ENCODE data around the gene EPS8L3. TPM values are rescaled to one million over a fixed set of nuclear protein-coding genes. Genes with fewer than 3 reads are reported as not detected.

Gene EPS8L3
- total RNA-seq, 1 donor: not detected

DNA sequence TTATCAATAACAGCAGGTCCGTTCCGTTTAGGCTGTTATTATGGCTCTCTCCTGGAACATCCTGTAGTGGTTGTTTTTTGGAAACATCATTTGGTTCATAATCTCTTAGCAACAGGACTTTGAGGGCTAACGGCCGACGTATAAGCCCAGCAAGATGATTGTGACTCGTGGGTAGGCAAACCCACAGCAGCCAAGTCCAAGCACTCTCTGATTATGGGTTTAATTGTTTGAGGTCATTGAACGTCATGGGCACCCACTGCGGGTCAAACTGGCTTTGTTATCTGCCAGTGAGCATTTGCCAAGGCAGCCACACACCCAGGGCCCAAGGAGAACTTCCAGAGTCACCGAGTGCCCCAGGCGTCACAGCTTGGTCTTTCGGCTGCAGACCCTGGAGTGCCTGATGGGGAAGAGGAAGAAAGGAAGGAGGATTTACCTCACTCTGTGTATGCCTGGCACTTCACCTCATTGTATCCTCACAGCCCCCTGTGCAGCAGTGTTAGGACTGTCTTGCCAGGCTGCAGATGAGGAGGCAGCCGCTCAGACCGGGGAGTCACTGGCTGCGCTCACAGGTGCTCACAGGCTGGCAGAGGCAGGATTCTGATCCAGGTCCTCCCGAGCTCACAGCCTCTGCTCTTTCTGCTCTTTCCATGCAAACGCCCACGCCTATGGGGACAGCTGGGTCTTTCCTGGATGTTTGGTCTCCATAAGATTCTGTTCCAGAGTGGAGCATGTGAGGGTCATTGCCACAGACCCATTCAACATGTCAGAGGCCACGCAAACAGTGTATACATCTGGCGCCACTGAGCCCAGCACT lies 30.8 kb upstream of the EPS8L3 start:
- DNase-seq (ENCODE audit: low read depth in 2 of 3, low spot score in 2 of 3): peak in 2 of 3 donors; percentile 66 to 74

DNA sequence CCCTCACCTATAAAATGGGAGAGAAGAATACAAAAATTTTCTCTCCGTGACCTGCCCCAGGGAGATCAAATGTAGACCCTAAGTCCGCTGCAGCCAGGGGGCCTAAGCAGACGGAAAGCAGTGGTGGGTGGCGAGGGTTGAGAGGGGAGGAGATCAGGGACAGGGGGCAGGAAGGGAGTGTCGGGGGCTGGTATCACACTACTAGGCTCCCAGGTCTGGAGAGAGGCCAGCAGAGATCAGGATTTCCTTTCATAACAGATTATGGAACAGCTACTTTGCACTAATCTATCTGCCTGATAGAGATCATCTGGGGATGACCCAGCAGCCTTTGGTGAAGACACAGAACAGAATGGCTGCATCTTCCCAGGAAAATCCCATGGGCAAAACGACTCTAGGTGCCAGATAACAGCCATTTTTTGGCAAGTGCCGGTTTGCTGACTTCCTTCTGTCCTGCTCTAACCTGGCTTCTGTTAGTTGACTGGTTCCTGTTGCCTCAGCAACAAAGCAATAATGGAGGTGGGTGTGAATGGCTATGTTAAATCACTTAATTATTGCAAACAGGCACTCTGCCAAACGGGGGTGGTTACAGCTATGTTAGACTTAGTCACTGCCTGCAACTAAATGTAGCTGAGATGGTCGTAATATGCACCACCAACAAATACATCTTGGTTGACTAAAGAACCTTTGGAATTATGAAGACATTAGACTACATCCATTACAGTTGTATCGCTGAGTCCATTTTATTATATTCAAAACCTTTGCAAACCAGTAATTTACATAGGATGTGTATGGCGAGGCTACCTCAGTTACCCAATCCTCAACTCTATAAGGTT lies 30.0 kb upstream of the EPS8L3 start:
- DNase-seq (ENCODE audit: low read depth in 2 of 3, low spot score in 2 of 3): peak in 2 of 3 donors; percentile 92 to 96

DNA sequence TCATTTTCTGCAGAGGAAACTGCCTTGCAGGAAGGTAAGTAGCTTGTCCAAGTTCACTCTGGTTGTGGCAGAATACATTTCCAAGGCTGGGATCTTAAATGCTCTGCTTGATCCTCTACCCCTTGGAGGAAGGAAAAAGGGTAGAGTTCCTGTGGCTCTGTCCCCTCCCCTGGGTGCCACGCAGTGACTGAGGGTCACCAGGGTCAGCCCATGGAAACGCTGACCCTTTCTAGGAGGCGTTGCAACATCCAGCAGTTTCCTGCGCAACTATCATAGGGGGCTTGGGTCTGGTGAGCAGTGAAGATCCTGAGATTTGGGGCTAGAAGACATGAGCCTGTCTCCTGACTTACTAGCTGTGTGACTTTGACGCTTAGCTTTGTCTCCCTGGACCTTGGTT lies 29.4 kb upstream of the EPS8L3 start:
- no peak for DNase-seq (ENCODE audit: low read depth in 2 of 3, low spot score in 2 of 3)

DNA sequence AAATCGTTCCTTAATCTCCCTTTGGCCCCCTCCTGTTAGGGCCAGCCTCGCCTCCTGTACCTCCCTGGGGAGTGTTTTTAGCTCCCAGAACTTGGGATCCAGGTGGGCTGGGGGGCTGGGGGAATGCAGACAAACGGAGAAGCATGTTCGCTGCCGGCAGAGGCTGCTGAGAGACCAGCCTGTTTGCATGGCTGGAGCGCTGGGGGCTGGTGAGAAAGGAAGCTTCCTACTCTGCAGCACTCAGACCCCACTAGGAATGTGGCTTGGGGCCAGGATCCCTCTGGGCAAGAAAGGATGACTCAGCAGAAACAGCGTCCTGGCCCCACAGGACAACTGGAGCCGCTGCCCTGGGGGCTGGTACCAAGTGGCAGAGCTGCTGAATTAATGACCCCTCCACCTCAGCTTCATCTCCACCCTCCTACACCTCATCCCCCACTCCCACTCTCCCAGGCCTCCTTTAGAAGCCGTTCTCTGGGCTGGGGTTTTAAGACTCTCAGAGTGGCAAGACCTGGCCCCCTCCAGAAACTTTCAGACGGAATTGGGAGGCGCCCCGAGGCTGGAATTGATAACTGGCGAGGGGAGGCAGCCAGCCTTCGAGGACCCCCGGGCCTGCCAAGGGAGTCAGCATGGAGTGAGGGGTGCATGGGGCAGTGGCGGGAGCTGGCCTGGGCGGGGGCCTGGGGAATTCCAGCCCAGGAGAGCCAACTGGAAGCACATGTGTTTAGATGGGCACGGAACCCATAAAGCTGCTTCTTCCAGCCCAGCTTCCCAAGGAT lies 28.5 kb upstream of the EPS8L3 start:
- peak in 2 of 3 donors; percentile 56 to 57 for DNase-seq (ENCODE audit: low read depth in 2 of 3, low spot score in 2 of 3)

DNA sequence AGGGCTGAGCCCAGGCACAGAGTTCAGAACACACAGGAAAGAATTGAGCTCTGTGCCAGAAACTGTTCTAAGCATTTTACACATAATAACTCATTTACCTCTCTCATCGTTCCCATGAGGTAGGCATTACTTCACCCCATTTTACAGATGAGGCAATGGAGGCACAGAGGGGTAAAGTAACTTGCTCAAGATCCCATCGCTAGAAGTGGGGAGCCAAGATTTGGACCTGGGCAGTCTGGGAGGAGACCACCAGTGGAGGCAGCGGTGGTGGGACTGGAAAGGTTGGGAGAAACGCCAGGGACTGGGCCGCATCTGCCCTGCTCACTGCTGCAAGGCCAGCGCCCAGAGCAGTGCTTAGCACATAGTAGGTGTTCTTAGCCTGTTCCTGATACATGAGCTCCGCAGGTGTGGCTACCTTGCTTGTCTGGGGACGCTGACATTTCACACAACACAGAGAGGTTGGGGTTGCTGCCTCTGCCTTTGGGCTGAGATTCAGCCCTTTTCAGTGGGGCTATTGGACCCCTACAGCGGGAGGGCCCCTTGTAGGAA lies 27.8 kb upstream of the EPS8L3 start:
- no peak for DNase-seq (ENCODE audit: low read depth in 2 of 3, low spot score in 2 of 3)

DNA sequence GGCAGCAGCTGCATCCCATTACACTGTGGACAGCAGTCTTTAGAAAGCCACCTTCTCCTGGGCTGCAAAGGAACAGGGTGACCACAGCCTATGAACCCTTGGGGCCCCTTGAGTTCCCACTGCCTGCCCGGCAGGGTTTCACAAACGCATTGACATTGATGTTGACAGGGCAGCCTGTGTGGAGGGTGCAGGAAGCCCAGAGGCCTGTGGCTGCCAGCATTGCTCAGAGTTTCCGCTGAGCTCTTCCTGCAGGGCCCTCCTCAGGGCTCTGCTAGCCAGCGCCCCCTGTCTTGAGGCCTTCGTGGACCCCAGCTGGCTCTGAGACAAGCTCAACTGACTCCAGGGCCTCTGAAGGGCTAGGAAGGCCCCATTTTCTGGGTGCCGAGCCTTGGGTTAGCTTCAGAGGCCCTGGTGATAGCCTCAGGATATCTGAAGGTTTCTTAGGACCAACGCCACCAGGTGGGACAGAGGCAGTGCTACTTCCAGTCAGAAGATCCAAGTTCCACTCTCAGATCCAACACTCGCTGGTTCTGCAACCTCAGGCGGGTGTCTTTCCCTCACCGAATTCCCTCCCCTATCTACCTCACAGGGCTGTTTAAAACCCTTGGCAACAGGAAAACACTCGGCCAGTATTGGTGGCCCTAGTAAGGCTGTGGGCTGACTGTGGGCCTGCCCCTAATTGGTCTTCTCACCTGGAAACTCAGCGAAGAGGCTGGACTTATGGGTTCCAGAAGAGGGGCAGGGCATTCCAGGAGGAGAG lies 27.2 kb upstream of the EPS8L3 start:
- DNase-seq (ENCODE audit: low read depth in 2 of 3, low spot score in 2 of 3): peak in 2 of 3 donors; percentile 95 to 98

DNA sequence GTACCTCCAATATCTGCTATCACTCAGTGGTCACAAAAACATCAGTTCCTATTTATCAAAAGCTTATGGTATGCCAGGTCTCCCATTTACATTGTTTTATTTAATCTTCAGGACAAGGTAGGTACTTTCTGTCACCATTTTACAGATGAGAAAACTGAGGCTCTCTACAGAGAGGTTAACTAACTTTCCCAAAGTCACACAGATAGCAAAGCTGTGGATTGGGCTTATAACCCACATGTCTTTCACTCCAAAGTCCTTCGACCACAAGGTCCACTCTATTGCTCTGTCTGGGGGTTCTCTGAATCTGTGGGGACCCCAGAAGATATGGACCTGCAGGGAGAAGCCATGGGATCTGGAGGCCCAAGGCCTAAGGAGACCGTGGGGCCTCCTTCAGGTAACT lies 26.6 kb upstream of the EPS8L3 start:
- no peak for DNase-seq (ENCODE audit: low read depth in 2 of 3, low spot score in 2 of 3)

DNA sequence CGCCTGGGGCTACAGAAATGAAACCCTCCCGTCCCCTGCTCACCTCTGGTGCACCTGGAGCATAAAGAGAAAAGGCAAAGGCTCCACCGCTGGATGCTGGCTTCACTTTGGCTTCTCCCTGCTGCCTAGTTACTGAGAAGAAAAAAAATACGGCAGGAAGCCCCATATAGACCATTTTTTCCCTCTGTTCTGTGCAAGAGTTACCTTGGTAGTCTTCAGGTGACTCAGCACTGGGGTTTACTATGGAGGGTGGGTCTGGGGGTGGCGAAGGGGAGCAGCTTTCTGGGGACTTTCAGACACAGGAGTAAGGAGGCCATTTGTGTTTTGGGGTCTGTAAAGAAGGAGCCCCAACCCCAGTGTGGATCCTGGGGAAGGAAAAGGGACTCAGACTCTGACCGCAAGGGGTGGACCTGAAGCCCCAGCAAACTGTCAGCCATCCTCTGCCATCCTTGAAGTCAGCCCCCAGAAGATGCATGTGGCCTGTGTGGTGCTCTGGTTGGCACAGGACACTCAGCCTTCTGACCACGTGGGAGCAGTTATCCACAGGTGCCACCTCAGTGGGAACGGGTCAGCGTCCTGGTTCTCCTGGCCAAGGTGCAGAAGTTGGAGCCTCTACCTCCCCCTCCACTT lies 25.9 kb upstream of the EPS8L3 start:
- DNase-seq (ENCODE audit: low read depth in 2 of 3, low spot score in 2 of 3): no peak

DNA sequence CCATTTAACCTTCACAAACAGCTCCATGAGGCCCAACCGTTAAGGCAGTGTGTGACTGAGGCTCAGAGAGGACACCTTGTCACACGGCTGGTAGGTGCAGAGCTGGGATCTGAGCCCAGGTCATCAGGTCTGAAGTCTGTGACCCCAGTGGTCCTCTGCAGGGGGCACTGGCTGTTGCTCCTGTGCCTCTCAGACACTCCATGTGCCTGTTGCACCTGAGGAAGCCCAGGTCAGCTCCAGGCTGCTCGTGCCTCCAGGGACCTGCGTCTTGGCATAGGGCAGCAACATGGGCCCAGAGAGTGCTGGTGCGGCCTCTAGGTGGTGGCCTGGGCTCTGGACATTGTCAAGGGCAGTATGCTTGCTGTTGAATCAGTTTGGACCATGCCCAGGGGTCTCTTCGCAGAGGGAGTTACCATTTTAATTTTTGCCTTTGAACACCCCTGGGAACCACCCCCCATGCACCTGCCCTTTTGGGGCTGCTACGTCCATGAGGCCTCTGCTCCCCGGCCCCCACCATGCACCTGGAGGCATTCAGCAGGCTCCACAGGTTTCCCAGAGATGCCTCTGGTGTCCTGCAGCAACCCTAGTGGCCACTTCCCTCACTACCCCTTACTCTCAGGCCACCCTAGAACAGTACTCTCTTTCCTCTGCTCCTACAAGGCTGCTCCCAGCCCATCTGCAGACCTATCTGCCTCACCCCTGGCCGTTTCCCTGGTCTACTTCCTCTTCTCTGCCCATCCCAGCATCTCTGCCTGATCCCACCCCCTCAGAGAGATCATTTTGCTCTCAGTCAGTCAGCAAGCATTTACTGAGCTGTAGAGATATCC lies 25.2 kb upstream of the EPS8L3 start:
- peak in 1 of 3 donors; percentile 31 for DNase-seq (ENCODE audit: low read depth in 2 of 3, low spot score in 2 of 3)

DNA sequence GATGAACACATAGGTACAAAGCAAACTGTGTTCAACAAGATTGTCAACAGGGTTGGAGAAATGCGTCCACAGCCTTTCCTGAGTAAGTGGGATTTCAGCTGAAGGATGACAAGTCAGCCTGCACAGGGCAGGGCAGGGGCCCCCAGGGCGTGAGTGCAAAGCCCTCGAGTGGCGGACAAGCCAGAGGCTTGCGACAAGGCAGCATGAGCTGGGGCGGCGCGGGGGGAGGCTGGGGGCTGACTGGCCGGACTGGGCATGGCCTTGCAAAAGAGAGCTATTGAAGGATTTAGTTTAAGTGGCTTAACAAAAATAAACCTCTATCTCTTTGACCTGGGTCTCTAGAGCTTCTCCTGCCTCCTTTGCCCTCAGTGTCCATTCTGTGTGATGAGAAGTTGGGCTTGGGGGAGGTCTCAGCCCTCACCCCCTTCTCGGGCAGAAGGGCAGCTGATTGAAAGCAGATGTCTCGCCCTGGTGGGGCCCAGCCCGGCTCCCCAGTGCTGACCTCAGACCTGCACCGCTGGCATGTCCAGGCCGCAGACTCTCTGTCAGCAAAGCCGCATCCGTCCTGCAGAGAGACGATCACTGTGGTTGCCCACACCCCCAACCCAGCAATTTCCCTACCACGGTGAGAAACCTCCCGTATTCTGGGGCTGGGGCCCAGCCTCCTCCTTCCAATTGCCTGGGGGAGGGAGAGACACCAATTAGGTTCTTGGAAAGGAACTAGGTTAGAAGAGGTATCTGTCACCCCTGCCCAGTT lies 24.3 kb upstream of the EPS8L3 start:
- no peak for DNase-seq (ENCODE audit: low read depth in 2 of 3, low spot score in 2 of 3)

DNA sequence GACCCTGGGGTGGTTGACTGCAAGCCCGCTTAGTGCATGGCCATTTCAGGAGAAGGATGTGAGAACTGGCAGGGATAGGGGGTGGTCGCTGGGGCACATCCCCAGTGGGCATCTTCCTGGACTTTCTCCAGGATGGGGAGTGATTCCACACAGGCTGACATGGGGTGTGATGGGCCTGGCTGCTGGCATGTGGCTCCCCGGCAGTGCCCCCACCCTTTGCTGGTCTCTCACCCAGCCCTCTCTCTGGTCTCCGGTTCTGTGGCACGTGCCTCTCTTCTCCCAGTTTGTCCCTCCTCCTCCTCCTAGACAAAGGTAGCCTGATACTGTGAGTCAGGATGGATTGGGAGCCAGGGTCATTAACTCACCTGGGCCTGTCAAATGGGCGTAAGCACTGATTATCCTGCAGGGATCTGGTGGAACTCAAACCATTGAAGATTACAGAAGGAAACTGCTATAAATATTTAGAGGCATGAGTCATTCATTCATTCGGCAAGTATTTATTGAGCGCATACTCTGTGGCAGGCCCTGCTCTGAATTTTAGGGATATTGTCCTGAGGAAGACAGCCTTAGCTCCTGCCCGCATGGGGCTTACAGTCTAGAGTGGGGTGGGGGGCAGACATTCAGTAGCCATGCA lies 23.6 kb upstream of the EPS8L3 start:
- no peak for DNase-seq (ENCODE audit: low read depth in 2 of 3, low spot score in 2 of 3)

DNA sequence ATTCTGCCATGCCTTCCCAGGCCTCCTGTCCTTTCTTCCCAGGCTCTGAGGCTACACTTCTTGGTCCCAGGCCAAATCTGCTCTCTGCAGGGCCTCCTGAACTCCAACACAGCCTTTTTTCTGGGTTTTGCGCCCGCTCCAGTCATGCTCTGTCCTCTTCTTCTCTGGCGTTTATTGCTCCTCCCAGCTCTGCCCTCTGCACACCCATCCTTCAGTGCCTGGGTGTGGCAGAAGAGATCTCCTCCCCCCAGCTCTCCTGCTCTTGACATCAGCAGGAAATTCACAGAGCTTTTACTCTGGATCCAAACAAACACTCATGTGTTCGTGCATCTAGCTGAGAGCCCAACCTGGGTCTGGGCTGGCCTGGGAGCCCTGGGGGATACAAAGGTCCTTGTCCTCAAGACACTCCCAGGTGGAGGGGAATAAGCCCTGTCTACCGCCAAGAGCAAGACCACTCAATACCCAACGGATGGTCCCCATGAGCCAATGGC lies 22.9 kb upstream of the EPS8L3 start:
- DNase-seq (ENCODE audit: low read depth in 2 of 3, low spot score in 2 of 3): no peak

DNA sequence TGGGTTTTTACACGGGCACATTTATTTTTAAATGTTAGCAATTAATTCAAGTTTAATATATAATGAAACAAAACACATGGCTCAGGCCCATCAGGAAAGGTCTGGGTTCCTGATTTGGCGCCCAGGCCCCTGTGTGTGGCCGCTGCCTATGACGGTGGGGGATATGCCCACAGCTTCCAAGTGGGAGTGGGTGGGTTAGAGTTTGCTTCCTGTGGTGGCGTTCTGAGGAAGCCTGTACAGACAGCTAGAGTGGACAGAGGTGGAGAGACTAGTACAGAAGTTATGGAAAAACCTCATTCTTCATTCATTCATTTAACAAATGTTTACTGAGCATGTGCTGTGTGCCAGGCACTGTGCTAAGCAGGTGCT lies 22.4 kb upstream of the EPS8L3 start:
- DNase-seq (ENCODE audit: low read depth in 2 of 3, low spot score in 2 of 3): no peak

DNA sequence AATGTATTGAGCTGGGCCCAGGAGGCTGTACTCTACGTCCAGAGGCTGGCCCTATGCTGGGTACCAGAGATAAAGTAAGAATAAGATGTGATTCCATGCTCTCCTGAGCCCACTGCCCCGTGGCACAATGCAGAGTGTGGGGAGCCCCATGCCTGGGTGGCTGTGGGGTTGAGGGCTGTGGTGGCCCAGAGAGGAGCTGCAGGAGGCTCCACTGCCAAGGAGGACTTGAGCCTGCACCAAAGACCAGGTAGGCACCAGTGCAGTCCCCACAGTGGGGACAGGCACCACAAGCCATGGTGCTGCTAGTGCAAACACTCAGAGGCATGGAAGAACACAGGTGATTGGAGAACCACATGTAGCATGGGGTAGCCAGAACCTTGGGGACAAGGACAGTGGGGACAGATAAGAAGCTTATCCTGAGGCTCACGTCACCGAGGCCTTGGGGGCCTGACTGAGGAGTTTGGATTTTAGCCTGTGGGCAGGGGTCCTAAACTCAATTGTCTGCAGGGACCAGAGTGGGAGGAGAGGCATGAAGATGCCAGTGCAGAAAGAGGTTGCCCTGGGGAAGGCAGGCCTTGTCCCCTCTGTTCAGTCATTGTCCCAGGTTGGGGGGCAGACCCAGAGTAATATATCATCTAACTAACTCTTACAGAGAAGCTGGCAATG lies 21.9 kb upstream of the EPS8L3 start:
- DNase-seq (ENCODE audit: low read depth in 2 of 3, low spot score in 2 of 3): no peak

DNA sequence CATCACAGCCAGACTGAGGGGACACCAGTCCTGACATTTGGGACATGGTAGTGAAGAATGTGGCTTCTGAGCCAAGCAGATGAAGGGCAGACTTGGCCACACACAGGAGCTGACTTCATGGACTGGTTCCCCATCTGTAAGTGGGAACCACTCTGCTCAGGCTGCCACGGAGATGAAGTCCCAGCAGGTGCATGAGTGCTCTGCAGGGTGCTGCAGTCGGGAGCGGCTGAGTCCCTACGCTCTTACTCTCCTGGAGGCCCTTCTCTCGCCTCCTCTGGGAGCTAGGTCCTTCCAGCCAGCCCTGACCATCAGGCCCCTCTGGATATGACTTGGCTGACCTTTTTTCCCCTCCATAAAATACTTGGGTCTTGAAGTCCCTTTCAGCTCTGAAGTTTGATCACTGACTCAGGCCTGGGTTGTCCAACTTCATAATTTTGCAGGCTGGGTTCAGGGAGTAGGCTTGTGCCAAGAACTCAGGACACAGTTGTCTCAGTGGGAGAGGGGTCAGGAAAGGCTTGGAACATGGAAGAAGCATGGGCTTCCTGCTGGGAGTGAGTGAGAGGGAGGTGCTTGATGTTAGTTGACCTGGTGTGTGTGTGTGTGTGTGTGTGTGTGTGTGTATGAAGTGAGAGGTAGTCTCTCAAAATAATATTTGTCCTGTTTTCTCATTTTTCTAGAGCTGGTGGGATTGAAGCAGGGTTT lies 21.0 kb upstream of the EPS8L3 start:
- no peak for DNase-seq (ENCODE audit: low read depth in 2 of 3, low spot score in 2 of 3)

DNA sequence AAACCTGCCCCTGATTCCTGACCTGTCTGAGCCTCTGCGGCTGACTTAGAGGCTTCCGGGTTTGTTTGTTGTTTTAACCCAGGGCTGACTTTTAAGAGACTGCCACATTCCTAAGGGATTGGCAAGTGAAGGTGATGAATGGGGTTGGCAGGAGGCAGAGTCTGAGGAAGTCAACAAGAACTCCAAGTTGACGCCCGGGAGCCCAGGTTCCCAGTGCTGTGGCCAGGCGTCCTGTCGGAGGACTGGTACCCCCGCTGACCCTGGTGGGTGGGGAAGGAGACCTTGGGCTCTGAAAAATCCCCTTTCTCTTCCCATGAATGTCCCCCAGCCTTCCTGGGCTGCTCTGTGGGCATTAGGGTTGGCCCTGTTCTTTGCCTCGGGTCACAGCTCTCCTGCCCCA lies 19.7 kb upstream of the EPS8L3 start:
- DNase-seq (ENCODE audit: low read depth in 2 of 3, low spot score in 2 of 3): no peak

Measured in hematopoietic multipotent progenitor cell (in vitro differentiated cells).